ENCODE data around the gene TNFRSF21.
"Not testable (repeated sequence)": the region's sequence is repeated elsewhere in the genome, so short reads cannot be mapped to it uniquely, and the experiment has no call there.

The TNFRSF21 gene

GRCh38 chr6:47250302-47250701 is 59.4 kb downstream of the TNFRSF21 start:
- DNase-seq (ENCODE audit: low spot score) = no peak

DNA sequence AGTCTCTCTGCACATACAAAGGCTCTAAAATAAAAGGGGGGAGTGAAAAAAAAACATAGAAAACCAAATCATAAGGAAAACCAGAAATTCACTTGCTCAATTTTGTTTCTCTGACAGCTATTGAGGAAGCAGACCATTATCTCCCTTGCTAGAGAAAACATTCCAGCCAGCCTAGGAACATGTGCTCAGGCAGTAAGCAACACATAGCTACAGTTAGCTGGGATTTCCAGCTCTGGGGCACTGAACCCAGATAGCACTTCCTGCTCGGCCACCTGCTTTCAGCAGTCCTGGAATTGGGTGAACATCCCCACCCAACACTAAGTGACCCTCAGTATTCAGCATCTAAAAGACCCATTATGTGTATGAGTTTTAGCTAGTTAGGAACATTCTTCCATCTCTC is 61.3 kb downstream of the TNFRSF21 start:
- DNase-seq (ENCODE audit: low spot score) = no peak

- DNase-seq (ENCODE audit: low spot score) = peak; percentile 9
Measured at GRCh38 chr6:47247227-47247797, 62.4 kb downstream of the TNFRSF21 start.

DNA sequence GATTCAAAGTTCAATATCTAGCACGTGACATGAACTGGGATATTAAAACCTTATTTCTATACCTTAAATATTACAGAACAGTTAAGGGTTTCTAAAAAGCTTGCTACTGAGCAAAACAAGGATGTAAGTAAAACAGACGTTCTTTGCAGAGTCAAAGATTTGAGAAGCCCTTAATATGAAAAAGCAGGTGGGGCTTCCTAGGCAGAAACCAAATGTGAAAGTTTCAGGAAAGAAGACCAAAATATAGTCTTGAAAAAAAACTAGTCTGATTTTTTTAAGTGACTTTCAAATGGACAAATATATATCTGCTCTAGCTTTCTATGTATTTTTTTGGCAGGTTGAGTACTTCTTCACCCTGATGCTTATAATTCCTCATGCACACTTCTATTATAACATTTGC is 63.2 kb downstream of the TNFRSF21 start:
- DNase-seq (ENCODE audit: low spot score) = no peak

- no peak for DNase-seq (ENCODE audit: low spot score)
Measured at GRCh38 chr6:47245745-47246371, 63.8 kb downstream of the TNFRSF21 start.

DNA sequence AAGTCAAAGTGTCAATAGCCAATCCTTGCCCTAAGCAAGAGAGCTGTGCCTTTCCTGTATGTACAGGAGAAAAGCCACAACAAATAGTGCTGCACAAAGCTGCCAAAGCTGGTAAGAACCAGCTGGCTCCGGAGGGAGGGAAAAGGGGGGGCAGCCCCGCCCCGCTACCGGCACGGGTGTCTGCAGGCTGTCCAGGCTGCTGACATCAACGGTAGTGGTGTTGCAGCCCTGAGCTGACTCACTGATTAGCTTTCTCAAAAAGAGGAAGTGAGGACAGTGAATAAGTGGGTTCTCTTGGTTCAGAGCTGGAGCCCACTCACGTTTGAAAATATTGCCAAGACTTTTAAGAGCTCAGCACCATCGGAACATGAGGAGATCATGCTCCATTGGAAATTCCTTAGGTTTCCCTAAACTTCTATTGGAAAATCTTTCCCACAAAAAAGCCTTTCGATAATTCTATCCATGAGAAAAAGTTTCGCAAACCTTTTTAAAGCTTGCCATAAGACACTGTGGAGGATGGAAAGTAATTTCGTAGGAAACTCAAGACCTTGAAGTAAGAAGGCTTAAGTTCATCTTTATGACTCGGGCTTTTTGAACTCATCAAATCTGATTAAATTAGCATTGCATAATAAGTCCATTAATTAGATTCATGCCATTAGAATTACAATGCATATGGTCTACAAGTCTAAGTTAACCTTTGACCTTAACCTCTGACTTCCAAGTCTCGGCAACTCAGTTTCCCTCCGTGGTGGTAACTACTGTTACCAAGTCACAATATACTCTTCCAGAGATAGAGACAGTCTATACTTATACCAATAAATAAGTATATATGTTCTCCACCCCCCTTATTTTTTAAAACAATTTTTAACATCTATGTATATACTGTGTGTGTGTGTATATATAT is 67.0 kb downstream of the TNFRSF21 start:
- peak; percentile 48 for DNase-seq (ENCODE audit: low spot score)

DNA sequence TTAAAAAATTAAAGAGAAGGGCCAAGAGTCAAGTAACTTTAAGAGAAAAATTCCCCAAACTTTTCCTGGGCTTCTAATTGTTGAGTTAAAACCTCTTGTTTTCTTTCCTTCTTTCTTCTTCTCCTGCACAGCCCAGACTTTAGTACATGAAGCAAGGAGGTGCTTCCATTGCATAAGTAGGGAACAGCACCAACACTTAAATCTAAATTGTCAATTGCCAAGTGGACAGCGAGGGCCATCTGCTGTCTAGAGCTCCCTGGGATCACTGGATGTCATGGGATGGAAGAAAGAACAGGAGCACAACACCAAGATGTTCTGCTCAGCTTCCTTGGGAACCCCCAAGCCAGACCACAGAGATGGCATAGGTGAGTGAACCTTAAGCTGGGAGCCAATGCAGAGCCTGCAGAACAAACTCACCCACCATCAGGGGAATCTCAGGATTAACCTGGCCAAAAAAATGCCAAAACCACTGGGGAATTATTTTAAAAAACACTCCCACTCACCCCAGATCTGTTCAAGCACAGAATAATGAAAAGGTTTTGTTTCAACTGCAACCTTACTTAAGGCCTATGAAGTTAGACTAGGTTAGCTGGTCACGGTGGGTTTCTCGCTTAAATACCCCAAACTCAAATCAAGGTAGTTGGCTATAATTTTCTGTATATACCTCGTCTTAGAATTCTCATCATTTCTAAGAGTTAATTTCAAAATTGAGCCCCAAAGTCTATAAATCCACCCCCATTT is 67.8 kb downstream of the TNFRSF21 start:
- no peak for DNase-seq (ENCODE audit: low spot score)

- DNase-seq (ENCODE audit: low spot score) = no peak
Measured at GRCh38 chr6:47240277-47240890, 69.3 kb downstream of the TNFRSF21 start.

DNA sequence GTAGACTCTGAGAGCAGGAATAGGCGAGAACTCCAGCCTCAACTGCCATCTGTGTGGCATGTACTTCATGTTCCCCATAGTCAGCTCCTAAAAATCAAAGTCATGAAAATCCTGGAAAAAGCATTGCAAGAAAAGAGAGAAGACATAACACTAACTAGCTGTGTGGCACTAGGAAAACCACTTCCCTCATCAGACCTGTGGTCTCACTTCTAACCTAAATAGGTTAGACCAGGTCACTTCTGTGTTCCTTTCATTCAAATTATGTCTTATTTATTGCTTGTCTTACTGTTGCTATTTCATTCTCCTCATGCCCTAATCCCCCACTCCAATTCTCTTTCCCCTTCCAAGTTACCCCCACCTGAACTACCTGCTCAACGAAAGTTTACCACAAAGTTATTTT is 70.2 kb downstream of the TNFRSF21 start:
- no peak for DNase-seq (ENCODE audit: low spot score)

DNA sequence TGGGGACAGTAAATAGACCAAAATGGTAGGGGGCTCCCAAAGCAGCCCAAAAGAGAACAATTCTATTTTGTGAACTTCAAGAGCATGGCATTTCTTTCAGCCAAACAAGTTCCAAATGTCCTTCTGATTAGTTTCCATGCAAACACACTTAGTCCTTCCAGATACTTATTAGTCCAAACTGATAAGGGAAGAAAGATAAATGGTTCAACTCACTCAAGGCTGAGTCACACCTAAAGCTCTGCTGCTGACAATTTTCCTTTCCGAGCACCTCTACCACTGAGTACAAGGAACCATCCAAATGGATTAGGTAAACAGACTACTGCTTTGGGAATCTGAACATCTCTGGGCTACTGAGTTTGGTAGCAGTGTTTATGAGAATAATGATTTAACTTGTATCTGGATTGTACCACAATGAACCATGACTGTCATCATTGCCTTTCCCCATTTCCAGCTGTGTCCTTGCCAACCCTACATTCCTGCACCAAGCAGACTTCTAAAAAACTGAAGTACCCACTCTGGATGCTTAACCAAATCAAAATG is 71.2 kb downstream of the TNFRSF21 start:
- DNase-seq (ENCODE audit: low spot score) = no peak

DNA sequence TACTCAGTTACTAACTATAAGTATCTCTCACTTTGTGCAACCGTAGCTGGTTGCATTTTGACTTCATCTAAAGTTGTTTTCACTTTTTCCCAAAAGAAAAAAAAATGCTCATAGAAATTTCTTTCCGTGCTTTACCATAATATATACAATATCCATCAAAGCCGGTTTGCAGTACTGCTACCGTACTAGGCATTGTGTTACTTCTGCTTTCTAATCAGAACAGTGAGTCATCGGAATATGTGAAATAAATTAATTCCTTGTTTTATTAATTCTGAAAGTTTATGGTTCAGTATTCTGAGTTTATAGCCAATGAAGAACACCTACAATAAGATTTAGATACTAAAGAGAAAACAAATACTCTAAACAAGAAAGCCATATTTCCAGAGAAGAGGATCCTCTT is 72.5 kb downstream of the TNFRSF21 start:
- DNase-seq (ENCODE audit: low spot score) = no peak

GRCh38 chr6:47235964-47236760 is 73.5 kb downstream of the TNFRSF21 start:
- DNase-seq (ENCODE audit: low spot score) = no peak

DNA sequence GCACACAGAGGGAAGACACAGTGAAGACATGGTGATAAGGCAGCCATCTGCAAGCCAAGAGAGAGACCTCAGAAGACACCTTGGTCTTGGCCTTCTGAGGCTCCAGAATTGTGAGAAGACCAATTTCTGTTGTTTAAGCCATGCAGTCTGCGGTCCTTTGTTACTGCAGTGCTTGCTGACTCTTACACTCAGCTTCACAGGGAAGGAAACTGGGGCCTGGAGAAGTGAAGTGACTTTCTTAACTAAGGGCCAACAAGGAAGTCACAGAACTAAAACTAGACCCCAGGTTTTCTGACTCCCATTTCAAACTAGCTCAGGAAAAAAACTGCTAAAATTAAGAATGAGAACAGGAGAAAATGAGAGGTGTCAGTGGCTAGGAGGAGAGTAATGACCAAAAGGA is 74.3 kb downstream of the TNFRSF21 start:
- no peak for DNase-seq (ENCODE audit: low spot score)

GRCh38 chr6:47234266-47234933 is 75.3 kb downstream of the TNFRSF21 start:
- no peak for DNase-seq (ENCODE audit: low spot score)

GRCh38 chr6:47231151-47231550 is 78.6 kb downstream of the TNFRSF21 start:
- DNase-seq (ENCODE audit: low spot score) = no peak

DNA sequence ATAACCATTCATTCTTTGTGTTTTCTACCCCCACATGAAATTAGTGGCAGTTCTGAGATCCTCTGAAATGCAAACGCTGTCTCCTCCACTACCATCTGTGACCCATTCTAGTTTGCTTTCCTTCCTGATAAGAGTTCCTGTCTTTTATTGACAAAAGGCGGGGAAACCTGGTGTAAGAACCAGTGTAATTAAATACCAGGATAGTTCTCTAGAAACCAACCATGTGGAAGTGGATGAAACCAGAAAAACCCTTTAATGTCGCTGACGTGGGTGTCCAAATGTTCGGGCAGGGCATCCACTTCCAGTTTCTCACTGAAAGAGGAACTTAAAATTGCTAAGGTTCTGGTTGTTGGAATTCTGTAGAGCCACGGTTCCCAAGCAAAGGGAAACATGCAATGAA is 79.1 kb downstream of the TNFRSF21 start:
- no peak for DNase-seq (ENCODE audit: low spot score)

DNA sequence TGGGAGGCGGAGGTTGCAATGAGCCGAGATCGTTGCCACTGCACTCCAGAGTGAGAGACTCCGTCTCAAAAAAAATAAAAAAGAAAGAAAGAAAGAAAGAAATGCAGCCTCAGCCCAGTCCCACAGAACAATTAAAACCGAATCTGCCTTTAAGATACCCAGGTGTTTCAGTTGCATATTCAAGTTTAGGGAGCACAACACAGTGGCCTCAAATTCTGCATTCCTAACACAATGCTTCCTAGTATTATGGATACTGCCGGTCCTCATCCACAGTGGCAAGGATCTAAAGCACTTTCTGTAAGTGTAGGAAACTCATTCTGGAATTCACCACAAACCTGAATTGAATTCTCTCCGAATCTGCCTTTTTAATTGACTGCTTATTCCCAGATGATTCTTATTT is 80.5 kb downstream of the TNFRSF21 start:
- DNase-seq (ENCODE audit: low spot score) = no peak

- DNase-seq (ENCODE audit: low spot score) = not testable (repeated sequence)
Measured at GRCh38 chr6:47228093-47228492, 81.6 kb downstream of the TNFRSF21 start.

DNA sequence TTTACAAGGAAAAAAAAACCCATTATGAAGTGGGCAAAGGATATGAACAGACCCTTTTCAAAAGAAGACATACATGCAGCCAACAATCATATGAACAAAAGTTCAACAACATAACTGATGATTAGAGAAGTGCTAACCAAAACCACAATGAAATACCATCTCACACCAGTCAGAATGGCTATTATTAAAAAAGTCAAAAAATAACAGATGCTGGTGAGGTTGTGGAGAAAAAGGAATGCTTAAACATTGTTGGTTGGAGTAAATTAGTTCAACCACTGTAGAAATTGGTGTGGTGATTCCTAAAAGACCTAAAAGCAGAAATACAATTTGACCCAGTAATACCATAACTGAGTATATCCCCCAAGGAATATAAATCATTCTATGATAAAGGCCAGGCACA is 86.5 kb downstream of the TNFRSF21 start:
- DNase-seq (ENCODE audit: low spot score) = not testable (repeated sequence)

DNA sequence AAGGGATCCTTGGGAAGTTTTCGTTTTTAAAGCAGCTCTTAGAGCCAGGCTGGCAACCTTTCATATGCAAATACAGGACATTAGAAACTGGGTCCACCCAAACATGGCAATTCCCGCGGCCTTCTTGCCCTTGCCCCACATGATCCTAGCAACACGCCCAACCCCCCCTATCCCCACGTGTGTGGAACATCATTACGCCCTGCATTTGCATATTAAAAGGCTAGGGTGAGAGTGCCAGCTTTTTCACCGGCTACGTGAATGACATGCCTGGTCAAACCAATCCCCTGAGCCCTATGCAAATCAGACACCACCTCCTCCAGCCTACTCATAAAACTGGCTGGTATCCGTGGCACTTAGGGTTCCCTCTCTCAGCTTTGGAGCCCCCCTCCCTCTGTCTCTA is 88.1 kb downstream of the TNFRSF21 start:
- no peak for DNase-seq (ENCODE audit: low spot score)

Data from hematopoietic multipotent progenitor cell treated with erythropoietin and hydrocortisone succinate and interleukin-3 and kit ligand, for 17 days (in vitro differentiated cells).